ENCODE measurements around the gene SIAH2. TPM values are rescaled to one million over a fixed set of nuclear protein-coding genes. Genes with fewer than 3 reads are reported as not detected.
A peak's percentile ranks its signal among the peaks of the same experiment; 100 is the strongest.

Gene SIAH2
- total and polyA plus RNA-seq, 9 of the 15 experiments (the other 6 are each of a cell fraction or from before 2014, with no cell fraction given) = 4.8 to 39.0 (median 29.9) TPM

DNA sequence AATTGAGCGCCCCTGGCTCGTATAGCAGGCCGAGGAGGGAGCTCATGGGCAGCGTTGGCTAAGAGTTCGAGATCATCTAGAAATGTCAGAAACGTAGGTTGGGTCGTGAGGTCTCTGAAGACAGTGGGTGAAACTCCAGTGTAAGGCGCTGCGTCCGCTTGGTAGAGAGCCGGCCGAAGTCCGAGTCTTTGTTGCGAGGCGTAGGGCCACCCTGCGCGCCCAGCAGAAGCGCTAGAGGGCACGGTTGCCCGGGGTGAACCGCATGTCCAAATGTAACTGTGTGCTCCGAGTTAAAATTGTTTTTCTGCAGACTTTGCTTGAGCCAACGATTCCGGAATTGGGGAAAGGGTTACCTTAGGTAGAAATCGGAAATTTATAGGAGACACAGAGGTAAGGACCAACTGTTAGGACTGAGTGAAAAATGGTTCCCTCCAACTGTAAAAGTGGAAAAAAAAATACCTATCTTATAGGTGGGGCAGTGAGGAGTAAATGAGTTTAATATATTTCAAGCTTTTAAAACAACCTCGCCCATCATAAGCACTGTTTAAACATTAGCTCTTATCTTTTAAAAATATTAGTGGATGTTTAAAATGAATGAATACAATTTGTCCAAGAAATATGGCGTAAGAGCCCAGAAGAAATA, 993 bp upstream of the SIAH2 start (continued):
- TF ChIP-seq CBX1 (IDR thresholded peaks at IDR 0.05; ENCODE audit: low read depth) (0 out of 2 replicates have a peak, but pooled peaks have one; percentile 18), L3MBTL2 (IDR thresholded peaks at IDR 0.05) (peak; percentile 64; the same call in 1 of the 2 replicates), YY1 (IDR thresholded peaks at IDR 0.05; ENCODE audit: borderline replicate concordance in 1 of 3, control insufficient read depth in 1 of 3, extremely low read depth in 1 of 3, insufficient read depth in 3 of 3, insufficient read length in 1 of 3, insufficient replicate concordance in 2 of 3, low read depth in 1 of 3, low read length in 2 of 3) (peak in 1 of 3 experiments; percentile 15), CBX3 (IDR thresholded peaks at IDR 0.05; ENCODE audit: borderline replicate concordance in 1 of 2, low read length in 2 of 2) (peak in 1 of 2 experiments; percentile 60; a peak in 1 of 3 replicates), CHD4 (IDR thresholded peaks at IDR 0.05; ENCODE audit: insufficient read depth, insufficient replicate concordance, low read depth, low read length, poor library complexity, severe bottlenecking) (peak; percentile 6), TRIM24 (IDR thresholded peaks at IDR 0.05) (no peak), LARP7 (IDR thresholded peaks at IDR 0.05) (no peak; the same call in 1 of the 2 replicates), GATA2 (CRISPR knock-in tag; IDR thresholded peaks at IDR 0.05) (0 out of 2 replicates have a peak, but pooled peaks have one; percentile 14), RNF2 (IDR thresholded peaks at IDR 0.05) (no peak), CCAR2 (IDR thresholded peaks at IDR 0.05; ENCODE audit: low read depth, low read length) (no peak), GTF2A2 (tag; IDR thresholded peaks at IDR 0.05) (no peak)
- TF ChIP-seq, protein P1, sequence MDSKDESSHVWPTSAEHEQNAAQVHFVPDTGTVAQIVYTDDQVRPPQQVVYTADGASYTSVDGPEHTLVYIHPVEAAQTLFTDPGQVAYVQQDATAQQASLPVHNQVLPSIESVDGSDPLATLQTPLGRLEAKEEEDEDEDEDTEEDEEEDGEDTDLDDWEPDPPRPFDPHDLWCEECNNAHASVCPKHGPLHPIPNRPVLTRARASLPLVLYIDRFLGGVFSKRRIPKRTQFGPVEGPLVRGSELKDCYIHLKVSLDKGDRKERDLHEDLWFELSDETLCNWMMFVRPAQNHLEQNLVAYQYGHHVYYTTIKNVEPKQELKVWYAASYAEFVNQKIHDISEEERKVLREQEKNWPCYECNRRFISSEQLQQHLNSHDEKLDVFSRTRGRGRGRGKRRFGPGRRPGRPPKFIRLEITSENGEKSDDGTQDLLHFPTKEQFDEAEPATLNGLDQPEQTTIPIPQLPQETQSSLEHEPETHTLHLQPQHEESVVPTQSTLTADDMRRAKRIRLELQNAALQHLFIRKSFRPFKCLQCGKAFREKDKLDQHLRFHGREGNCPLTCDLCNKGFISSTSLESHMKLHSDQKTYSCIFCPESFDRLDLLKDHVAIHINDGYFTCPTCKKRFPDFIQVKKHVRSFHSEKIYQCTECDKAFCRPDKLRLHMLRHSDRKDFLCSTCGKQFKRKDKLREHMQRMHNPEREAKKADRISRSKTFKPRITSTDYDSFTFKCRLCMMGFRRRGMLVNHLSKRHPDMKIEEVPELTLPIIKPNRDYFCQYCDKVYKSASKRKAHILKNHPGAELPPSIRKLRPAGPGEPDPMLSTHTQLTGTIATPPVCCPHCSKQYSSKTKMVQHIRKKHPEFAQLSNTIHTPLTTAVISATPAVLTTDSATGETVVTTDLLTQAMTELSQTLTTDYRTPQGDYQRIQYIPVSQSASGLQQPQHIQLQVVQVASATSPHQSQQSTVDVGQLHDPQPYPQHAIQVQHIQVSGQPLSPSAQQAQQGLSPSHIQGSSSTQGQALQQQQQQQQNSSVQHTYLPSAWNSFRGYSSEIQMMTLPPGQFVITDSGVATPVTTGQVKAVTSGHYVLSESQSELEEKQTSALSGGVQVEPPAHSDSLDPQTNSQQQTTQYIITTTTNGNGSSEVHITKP (IDR thresholded peaks at IDR 0.05; ENCODE audit: partially characterized antibody) = peak; percentile 82
- TF ChIP-seq, protein P2, sequence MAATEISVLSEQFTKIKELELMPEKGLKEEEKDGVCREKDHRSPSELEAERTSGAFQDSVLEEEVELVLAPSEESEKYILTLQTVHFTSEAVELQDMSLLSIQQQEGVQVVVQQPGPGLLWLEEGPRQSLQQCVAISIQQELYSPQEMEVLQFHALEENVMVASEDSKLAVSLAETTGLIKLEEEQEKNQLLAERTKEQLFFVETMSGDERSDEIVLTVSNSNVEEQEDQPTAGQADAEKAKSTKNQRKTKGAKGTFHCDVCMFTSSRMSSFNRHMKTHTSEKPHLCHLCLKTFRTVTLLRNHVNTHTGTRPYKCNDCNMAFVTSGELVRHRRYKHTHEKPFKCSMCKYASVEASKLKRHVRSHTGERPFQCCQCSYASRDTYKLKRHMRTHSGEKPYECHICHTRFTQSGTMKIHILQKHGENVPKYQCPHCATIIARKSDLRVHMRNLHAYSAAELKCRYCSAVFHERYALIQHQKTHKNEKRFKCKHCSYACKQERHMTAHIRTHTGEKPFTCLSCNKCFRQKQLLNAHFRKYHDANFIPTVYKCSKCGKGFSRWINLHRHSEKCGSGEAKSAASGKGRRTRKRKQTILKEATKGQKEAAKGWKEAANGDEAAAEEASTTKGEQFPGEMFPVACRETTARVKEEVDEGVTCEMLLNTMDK (IDR thresholded peaks at IDR 0.05; ENCODE audit: borderline replicate concordance, insufficient read depth, low read depth, low read length, poor library complexity, severe bottlenecking) = peak; percentile 96
